GM21737 (cell line): Measurements from ENCODE around the gene GATA3.

Experiments
- ATAC-seq: cut with Tn5 transposase; IDR thresholded peaks from one replicate; pipeline ENCODE4 v1.9.1; 2021; ENCODE audit warnings: mild to moderate bottlenecking, moderate library complexity; ENCODE audit not compliant: unreplicated experiment

GATA3 gene

DNA sequence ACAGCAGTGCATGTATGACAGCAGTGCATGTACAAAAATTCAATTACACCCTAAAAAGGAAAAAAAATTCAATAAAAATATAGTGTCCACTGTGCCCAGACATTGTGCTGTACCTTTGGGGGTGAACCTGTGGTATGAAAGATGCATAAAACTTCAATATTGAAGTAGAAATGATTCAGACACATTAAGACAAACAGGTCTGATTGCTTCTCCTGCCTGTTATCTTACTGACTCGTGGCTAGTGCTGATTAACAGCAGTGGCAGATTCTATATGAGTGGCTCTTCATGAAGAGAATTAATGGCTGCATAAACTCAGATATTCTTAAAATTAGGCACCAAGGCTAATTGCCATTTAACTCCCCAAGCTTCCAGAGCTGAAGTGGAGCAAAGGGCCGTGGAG, 37.9 kb downstream of the GATA3 start:
- ATAC-seq, result no peak

DNA sequence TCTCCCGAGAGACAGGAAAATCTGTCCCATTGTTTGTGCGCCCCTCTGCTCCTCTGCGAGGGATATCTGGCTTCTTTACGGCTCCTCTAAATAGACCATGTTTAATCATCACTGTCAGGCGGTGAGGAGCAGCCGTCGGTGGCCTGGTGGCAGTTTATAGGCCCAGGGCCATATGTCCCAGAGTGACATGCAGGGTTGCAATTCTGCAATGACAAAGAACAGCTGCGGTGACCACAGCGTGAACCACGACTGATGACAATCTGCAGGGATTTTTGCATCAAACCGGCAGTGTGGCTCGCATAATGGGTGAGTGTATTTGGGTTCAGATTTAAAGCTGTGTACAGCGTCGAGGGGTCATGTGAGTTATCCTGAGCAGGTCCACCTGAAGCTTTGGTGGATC, 41.5 kb downstream of the GATA3 start:
- ATAC-seq, result no peak

DNA sequence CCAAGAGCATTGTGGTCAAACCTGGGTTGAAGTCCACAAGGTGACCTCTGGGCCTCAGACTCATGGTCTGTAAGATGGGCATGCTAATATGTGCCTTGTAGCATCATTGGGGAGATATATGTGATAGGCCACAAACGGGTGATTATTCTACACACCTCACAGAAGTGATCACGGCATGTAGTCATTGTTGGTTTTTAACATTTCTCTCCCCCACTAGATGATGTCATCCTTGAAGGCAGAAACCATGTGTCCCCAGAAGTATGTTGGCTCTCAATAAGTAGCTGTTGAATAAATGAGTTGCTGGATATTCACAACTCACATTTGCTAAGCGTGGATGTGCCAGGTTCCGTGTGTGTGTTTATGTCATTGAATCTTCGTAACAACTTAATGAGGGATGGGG, 42.4 kb downstream of the GATA3 start:
- no peak for ATAC-seq

DNA sequence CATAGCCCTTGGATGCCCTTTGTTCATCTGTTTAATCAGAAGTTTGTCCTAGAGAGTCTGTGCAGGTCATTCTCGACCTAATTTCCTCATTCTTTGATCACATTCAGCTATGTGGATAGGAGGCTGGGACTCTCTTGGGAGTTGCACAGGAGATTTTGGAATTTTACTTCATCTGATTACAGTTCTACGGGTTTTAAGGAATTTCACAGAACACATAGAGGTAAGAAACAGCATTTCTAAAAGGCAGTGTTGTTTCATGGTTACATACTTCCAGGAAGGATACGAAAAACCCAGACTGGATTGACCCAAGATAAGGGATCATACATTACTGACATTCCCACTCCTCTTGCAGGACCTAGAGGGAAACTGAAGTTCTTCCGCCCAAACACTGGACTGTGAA, 45.9 kb downstream of the GATA3 start:
- ATAC-seq, result no peak

DNA sequence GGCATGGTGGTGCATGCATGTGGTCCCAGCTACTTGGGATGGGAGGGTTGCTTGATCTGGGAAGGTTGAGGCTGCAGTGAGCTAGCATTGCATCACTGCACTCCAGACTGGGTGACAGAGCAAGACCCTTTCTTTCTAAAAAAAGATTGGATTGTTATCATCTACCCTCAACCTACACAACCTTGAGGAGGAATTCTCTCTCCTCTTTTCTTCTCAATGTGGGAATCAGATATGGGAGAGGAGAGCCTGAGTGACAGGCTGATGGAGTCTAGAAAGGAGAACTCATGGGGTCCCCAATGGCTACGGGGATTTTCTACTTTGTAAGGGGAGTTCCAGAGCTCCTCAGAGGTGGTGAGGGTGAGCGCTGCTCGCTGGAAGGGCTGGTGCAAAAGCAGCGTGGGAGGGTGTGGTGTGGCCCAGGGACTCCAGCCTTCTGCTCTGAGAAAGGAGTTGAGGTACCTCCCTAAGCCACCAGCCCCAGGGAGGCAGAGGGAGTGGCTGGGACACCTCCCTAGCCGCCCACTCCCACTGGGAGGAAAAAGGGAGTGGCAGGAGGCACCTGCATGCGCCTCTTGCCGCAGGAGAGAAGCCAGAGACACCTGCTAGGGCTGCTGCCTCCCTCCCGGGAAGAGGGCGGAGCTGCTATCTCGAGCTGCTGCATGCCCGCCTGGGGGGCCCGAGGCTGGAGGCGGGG, 48.4 kb downstream of the GATA3 start:
- no peak for ATAC-seq

DNA sequence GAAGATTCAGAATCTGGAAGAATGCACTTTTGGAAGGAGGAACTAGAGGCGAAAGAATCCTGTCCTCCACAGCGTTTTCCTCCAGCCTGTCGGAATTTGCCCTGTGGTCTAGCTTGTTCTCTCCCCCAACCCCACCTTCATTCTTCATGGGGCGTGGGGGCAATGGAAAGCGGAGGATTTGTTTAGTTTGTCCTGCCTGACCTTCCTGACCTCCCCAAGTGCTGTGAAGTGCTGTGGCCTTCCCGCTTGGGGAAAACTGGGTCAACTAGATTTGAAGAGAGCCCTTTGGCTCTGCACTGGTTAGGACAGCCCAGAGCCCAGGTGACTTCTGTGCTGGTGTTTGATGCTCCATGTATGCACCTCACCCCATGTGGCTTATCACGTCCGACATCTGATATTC, 49.1 kb downstream of the GATA3 start:
- ATAC-seq, result no peak

DNA sequence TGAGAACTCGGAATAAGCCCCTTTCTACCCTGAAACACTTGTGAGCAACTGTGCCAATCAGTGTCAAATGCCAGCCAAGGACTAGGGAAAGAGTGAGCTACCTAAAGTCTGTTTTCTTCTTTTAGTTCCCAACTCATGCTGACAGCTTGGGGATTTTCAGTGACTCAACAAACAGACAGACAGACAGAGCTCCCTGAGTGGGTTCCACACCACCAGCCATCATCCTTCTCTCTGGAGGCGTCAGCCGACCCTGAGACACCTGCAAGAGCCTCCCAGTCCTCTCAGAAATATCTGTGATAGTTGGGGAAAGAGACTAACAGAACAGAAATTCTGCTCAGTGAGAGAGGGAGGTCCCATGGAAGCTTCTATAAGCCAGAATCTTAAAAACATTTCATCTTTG, 49.5 kb downstream of the GATA3 start:
- ATAC-seq, result no peak

DNA sequence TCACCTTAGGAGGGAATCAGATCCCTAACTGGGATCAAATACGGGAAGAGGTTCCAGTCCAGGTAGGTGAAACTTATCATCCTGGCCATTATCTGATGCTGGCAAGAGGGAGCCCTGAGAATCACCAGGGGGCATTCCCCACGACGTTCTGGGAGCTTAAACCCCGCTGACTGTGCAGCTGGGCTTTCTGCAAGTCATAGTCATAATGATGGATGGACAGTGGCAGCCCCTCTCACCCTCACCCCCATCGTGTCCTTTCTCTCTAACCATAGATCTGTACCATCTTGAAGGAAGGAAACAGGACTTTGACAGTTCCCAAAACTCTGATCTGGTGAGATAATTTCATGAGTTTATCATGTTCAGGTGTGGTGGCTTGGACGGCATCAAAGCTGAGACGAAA, 50.2 kb downstream of the GATA3 start:
- no peak for ATAC-seq

DNA sequence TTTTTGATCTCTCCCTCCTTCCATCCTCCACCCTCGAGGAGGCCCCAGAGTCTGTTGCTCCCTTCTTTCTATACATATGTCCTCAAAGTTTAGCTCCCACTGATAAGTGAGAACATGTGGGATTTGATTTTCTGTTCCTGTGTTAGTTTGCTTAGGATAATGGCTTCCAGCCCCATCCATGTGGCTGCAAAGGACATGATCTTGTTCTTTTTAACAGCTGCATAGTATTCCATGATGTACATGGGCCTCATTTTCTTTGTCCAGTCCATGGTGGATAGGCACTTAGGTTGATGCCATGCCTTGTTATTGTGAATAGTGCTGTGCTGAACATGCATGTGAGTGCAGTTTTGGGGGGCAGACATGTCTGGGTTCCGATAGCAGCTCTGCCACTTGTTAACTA, 51.4 kb downstream of the GATA3 start:
- no peak for ATAC-seq

DNA sequence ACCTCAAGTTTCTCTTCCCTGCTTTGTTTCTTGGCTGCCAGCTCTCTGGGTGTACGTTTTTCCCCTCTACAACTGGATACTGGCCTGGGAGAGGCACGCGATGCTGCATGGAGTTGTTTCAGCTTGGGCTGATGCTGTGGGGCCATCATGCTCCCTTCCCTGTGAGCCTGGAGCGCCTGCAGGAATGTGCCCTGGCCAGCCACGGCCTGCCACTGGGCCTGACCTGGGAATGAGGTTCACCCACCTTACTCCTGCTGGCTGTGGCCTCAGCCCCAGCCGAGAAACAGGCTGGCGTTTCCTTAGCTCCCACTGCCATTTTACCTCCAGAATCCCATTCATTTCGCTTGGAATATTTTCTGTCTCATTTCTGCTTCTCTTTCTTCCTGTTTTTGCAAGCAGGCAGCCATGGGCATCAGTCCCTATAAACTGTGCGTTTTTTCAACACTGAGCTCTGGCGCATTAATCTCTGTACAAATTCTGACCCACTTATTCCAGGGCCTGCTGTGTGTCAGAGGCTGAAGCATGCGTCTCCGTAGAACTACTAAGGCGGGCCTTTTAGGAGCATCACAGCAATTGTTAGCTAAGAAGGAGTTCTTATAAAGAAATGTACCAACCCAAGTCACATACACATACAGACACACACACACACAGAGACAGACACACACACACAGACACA, 57.9 kb downstream of the GATA3 start:
- ATAC-seq, result no peak

DNA sequence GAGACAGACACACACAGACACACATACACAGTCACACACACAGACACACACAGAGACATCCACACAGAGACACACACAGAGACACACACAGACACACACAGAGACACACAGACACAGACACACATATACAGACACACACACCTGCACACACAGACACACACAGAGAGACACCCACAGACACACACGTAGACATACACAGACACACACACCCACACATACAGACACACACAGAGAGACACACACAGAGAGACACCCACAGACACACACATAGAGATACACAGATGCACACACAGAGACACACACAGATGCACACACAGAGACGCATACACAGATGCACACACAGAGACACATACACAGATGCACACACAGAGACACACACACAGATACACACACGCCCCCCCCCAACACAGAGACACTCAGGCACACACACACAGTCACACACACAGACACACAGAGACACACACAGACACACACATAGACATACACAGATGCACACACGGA, 58.5 kb downstream of the GATA3 start:
- no peak for ATAC-seq

DNA sequence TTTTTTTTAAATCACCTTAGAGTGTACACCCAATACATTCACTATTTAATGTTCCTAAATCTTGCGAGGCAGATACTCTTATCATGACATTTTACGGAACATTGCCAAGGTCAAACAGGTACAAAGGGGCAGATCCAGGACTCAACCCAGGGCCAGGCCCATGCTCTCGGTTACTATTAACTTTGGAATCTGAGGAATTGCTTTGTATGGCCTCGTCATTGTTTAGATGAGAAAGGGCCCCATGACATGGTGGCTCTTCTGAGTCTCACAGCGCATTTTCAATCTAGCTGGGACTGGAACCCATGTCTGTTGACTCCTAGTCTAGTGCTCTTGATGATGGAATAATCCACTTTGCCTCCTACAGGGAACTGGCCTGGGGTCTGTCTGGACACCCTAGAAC, 59.1 kb downstream of the GATA3 start:
- ATAC-seq, result no peak

DNA sequence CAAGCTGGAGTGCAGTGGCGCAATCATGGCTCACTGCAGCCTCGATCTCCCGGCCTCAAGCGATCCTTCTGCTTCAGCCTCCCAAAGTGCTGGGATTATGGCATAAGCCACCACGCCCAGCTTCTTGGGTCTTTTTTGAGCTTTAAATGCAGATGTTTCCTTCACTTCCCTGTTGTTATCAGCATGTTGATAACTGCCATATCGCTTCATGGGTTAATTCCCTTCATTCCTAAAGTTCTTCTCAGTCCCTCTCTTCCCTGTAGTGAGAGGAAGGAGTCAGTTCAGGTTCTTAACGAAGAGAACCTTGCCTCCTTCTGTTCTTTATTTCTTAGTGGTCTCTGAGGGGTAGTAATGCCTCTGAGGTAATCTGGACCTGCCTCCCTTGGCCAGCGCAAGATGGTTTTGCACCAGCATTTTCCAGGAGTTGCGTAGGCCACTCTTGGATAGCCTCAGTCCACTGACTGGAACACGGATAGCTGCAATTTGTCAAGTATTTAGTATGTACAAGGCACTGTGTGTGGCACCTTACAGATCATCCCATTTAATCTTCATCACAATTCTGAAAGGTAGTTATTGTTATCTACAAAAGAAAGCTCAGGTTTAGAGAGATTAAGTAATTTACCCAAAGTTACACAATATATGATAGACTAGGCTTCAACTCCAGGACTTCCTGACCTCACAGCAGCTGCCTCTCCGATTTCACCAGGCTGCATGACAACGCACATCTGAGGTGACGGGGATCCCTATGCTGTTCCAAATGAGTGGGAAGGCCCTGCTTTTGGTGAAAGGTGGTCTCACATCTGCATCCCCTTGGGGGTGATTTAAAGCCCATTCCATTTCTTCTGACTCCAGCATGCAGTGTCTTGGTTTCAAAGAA, 60.5 kb downstream of the GATA3 start:
- ATAC-seq, result no peak

DNA sequence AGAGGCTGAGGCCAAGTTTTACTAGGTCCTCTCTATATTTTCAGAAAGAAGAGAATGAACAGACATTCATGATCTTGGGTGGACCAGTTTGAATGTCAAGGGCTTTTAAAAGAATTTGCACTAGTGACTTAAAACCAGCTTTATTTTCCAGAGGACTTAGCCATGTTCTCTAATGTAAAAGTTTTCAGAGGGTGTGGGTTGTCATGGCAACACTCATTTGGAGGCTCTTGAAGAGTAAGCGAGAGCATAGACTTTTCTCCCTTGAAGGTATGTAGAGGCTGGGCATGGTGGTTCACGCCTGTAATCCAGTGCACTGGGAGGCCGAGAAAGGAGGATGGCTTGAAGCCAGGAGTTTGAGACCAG, 61.1 kb downstream of the GATA3 start:
- ATAC-seq, result no peak

DNA sequence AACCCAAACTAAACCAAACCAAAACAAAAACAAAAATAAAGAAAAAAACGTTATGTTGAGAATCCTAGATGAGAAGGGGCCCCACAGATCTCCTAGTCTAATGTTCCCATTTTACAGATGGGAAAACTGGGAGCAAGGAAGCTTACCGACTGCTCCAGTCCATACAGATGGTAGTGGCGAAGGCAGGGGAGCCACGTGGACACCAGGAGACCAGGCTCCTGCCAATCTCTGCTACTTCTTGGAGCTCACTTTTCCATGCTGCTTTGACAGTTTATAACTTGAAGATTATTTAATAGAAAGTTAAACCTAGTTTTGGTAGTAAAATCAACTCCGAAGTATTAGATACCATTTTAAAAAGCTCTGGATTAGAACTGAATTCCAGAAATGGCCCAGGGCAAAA, 62.0 kb downstream of the GATA3 start:
- ATAC-seq, result no peak

DNA sequence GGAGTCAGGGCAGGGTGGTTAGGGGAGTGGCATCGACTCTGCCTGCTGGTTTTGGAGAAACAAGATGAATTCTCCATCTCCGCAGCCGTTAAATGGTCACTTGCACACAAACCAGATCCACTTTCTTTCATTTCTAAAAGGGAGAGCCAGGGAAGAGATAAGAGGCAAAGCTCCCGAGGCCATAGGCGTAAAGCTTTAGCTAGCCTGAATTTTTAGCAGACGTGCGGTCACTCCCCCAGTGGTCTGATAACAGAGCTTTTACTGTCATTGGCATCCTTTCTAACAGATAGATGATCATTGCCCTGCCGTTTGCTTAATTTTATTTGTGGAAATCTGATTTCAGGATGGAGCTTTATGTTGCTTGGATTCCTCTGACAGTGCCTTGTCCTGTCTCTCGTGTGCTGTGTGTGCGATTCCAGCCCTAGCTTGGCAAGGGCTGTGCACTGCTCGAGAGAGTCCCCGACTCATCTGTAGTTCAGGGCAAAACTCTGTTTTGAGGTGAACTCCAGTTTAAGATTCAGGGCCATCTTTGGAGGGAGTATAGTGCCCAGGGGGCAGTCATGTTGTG, 62.5 kb downstream of the GATA3 start:
- ATAC-seq, result no peak

DNA sequence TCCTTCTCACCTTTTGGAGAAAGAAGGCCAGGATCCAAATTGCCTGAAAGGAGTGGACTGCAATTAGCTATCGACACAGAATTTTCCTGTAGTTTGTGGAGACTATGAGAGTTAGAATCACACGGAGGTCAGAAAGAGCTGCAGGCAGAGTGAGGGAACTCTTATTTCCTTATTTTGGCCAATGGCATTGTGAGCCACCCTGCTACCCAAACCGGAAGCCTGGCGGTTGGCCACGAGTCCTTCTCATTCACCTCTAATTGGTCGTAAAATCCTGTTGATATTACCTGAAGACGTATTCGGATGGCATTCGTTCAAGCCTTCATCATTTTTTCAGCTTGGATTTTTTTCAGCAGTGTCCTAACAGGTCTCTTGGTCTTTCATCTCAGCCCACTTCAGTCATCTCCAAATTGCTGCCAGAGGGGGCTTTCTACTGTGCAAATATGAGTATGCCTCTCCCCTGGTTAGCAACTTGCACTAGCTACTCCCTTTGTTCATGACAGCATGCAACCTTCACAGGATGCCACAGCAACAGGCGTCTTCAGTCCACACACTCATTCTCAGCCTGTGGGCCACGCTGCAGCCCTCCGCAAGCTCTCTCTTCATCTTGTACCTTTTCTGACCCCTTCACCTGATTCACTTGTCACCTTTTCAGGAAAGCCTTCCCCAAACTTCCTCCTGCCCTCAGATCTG, 66.9 kb downstream of the GATA3 start:
- ATAC-seq, result no peak

DNA sequence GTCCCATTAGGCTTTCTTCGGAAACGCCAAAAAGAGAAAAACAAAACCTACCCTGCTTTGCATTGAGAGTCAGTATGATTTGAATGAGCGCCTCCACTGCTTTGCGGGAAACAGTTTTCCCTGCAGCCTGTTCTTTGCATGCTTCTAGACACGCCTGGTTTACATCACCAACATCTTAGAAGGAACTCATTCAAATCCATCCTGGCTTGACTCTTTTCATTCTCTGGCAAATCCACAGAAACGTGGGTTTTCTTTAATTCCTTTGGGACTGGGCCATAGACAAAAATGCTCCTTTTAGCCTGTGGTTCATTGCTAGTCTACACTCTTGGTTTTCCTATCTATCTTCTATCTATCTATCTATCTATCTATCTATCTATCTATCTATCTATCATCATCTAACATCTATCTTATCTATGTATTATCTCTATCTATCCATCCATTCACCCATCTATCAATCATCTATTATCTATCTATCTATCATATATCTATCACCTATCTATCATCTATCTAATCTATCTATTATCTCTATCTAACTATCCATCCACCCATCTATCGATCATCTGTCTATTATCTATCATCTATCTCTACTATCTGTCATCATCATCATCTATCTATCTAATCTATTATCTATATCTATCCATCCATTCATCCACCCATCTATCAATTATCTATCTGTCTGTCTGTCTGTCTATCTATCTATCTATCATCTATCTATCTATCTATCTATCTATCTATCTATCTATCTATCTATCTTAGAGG, 68.3 kb downstream of the GATA3 start:
- ATAC-seq, result no peak

DNA sequence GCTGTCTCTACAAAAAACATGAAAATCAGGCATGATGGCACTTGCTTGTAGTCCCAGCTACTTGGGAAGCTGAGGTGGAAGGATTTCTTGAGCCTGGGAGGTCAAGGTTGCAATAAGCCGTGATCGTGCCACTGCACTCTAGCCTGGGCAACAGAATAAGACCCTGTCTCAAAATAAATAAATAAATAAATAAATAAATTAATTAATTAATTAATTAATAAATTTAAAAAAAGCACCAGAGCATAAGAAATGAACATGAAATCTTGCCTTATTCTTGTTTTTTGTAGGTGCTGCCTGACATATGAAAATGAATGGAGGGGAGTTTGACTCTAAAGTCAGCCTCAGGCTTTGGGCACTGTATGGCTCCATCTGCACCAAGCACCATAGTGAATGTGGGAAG, 69.9 kb downstream of the GATA3 start:
- ATAC-seq, result no peak
